ENCODE measurements around the gene UBE2O. TPM values are rescaled to one million over a fixed set of nuclear protein-coding genes. Genes with fewer than 3 reads are reported as not detected.
A peak's percentile ranks its signal among the peaks of the same experiment; 100 is the strongest.

The UBE2O gene
- total RNA-seq, 1 experiment from 2014 or later = 68.9 TPM

DNA sequence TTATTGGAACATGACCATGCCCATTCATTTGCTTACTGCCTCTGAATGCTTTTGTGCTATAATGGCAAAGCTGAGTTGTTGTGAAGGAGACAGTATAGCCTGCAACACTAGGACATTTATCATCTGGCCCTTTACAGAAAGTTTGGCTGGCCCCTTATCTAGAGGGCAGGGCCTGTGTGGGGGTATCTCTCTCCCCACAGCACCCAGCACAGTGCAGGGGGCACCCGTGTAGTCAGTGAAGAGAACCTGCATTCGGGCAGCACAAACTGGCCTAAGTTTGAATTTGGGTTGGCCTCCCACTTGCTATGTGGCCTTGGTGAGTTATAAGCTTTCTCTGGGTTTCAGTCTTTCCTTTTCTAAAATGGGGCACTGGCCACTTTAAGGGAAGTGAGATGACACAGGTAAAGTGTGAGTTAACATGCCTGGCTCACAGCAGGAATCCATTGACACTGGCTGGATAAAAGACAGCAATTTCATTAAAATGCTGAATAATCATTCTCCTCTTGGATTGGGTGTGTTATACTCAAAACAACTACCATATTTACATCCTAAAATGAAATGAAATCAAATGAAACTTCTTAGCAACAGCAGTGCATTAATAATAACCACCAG, 12.1 kb downstream of the UBE2O start (continued):
- no peak for TF ChIP-seq ELF4 (CRISPR knock-in tag; IDR thresholded peaks at IDR 0.05; ENCODE audit: low read depth)
- TF ChIP-seq, protein P1, sequence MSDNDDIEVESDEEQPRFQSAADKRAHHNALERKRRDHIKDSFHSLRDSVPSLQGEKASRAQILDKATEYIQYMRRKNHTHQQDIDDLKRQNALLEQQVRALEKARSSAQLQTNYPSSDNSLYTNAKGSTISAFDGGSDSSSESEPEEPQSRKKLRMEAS (CRISPR knock-in tag; IDR thresholded peaks at IDR 0.05) = no peak

DNA sequence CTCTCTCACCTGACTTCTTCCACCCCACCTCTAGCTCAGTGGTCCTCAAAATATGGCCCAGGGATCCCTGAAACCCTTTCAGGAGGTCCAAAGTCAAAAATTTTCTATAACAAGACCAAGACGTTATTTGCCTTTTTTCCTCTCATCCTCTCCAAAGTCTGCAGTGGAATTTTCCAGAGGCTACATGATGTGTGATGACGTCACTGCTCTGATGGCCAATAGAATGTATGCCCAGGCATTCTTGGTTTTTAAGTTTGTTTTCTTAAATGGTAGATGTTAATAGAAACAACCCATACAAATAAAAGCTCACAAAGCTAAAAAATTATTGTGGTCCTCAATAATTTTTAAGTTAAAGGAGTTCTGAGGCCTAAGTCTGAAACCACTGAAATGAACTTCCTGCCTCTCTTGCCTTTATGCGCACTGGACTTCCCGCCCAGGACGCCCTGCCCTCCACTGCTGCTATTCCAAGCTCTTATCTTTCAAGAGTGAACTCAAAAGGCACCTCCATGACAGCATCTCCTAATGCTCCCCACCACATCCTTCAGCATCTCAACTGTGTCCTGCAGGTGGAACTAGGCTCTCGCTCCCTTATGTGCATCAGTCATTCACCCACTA, 13.5 kb downstream of the UBE2O start:
- CTCF ChIA-PET = interaction anchor here (1.4 kb wide), 1 partner anchor 19 kb away, joined by 5 read pairs; no protein-coding TSS in a partner anchor
- no peaks in the 10 kb centered on the region for H3K27me3 Mint-ChIP-seq (ENCODE audit: low read depth)
- TF ChIP-seq, protein P2, sequence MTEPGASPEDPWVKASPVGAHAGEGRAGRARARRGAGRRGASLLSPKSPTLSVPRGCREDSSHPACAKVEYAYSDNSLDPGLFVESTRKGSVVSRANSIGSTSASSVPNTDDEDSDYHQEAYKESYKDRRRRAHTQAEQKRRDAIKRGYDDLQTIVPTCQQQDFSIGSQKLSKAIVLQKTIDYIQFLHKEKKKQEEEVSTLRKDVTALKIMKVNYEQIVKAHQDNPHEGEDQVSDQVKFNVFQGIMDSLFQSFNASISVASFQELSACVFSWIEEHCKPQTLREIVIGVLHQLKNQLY (CRISPR knock-in tag; IDR thresholded peaks at IDR 0.05) = no peak
- TF ChIP-seq, protein P3, sequence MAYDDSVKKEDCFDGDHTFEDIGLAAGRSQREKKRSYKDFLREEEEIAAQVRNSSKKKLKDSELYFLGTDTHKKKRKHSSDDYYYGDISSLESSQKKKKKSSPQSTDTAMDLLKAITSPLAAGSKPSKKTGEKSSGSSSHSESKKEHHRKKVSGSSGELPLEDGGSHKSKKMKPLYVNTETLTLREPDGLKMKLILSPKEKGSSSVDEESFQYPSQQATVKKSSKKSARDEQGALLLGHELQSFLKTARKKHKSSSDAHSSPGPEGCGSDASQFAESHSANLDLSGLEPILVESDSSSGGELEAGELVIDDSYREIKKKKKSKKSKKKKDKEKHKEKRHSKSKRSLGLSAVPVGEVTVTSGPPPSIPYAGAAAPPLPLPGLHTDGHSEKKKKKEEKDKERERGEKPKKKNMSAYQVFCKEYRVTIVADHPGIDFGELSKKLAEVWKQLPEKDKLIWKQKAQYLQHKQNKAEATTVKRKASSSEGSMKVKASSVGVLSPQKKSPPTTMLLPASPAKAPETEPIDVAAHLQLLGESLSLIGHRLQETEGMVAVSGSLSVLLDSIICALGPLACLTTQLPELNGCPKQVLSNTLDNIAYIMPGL (CRISPR knock-in tag; IDR thresholded peaks at IDR 0.05) = no peak
- TF ChIP-seq GABPB1 (CRISPR knock-in tag; IDR thresholded peaks at IDR 0.05) (no peak), GRHL2 (CRISPR knock-in tag; IDR thresholded peaks at IDR 0.05; ENCODE audit: insufficient replicate concordance, severe bottlenecking) (no peak), SOX15 (CRISPR knock-in tag; IDR thresholded peaks at IDR 0.05) (no peak), TCF7 (CRISPR knock-in tag; IDR thresholded peaks at IDR 0.05; ENCODE audit: low read depth) (no peak), NR2C2 (CRISPR knock-in tag; IDR thresholded peaks at IDR 0.05) (no peak), RORB (CRISPR knock-in tag; IDR thresholded peaks at IDR 0.05) (no peak), ZNF396 (CRISPR knock-in tag; IDR thresholded peaks at IDR 0.05; ENCODE audit: borderline replicate concordance) (no peak), ESRRA (CRISPR knock-in tag; IDR thresholded peaks at IDR 0.05; ENCODE audit: borderline replicate concordance) (no peak), ZNF121 (CRISPR knock-in tag; IDR thresholded peaks at IDR 0.05) (no peak), JUN (CRISPR knock-in tag; IDR thresholded peaks at IDR 0.05) (no peak), ZNF263 (CRISPR knock-in tag; IDR thresholded peaks at IDR 0.05; ENCODE audit: low read depth) (no peak), SP1 (CRISPR knock-in tag; conservative IDR thresholded peaks at IDR 0.05) (no peak)
- TF ChIP-seq, protein P1 (CRISPR knock-in tag; IDR thresholded peaks at IDR 0.05) = no peak
- TF ChIP-seq, protein P4, sequence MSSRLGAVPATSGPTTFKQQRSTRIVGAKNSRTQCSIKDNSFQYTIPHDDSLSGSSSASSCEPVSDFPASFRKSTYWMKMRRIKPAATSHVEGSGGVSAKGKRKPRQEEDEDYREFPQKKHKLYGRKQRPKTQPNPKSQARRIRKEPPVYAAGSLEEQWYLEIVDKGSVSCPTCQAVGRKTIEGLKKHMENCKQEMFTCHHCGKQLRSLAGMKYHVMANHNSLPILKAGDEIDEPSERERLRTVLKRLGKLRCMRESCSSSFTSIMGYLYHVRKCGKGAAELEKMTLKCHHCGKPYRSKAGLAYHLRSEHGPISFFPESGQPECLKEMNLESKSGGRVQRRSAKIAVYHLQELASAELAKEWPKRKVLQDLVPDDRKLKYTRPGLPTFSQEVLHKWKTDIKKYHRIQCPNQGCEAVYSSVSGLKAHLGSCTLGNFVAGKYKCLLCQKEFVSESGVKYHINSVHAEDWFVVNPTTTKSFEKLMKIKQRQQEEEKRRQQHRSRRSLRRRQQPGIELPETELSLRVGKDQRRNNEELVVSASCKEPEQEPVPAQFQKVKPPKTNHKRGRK (CRISPR knock-in tag; IDR thresholded peaks at IDR 0.05; ENCODE audit: borderline replicate concordance) = no peak
- TF ChIP-seq, protein P5, sequence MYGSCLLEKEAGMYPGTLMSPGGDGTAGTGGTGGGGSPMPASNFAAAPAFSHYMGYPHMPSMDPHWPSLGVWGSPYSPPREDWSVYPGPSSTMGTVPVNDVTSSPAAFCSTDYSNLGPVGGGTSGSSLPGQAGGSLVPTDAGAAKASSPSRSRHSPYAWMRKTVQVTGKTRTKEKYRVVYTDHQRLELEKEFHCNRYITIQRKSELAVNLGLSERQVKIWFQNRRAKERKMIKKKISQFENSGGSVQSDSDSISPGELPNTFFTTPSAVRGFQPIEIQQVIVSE (CRISPR knock-in tag; IDR thresholded peaks at IDR 0.05; ENCODE audit: borderline replicate concordance) = no peak

More for the DNA sequence above, 13.5 kb downstream of the UBE2O start:
- H3K9me3 Mint-ChIP-seq = no peaks in the 10 kb centered on the region
- H3K4me3 Mint-ChIP-seq = no peak overlapping the region
- DNase-seq (ENCODE audit: low spot score) (no peak), ATAC-seq (no peak)
- no peaks in the 10 kb centered on the region for H3K36me3 Mint-ChIP-seq
- POLR2A ChIA-PET = no interaction called here
- H3K27ac Mint-ChIP-seq = peak overlapping the region; percentile 79
- H3K4me1 Mint-ChIP-seq = peaks cover 79% of the 10 kb centered on the region
